GM23248 (cell line): ENCODE measurements around the gene GRB10.

Source experiments
- EZH2 ChIP-seq: fragments of 200-600 bp; sonication (generic); IDR thresholded peaks from 2 replicates; pipeline ENCODE4 v1.6.1; 2018; ENCODE audit warnings: antibody characterized with exemption, mild to moderate bottlenecking; ENCODE audit not compliant: insufficient read depth, poor library complexity, severe bottlenecking
- EZH2phosphoT487 ChIP-seq: fragments of 200-600 bp; sonication (generic); IDR thresholded peaks from 2 replicates; pipeline ENCODE4 v1.6.1; 2018; ENCODE audit warnings: antibody characterized with exemption, moderate library complexity, mild to moderate bottlenecking, low read depth; ENCODE audit not compliant: insufficient read depth

- TF ChIP-seq EZH2phosphoT487 (no peak), EZH2 (no peak)
Measured at GRCh38 chr7:50745835-50746234, 36.9 kb downstream of the GRB10 start.
